GM19043 (cell line): Measurements from ENCODE around the gene FASTK.
"Not testable (repeated sequence)": the region's sequence is repeated elsewhere in the genome, so short reads cannot be mapped to it uniquely, and the experiment has no call there.

ENCODE experiments used
- ATAC-seq: cut with Tn5 transposase; IDR thresholded peaks from one replicate; pipeline ENCODE4 v1.9.1; 2021; ENCODE audit warnings: low read depth; ENCODE audit not compliant: unreplicated experiment

FASTK gene

GRCh38 chr7:151053751-151054150, 26.9 kb downstream of the FASTK start:
- no peak for ATAC-seq

GRCh38 chr7:151053096-151053495, 27.5 kb downstream of the FASTK start:
- no peak for ATAC-seq

GRCh38 chr7:151051108-151051507, 29.5 kb downstream of the FASTK start:
- ATAC-seq, result no peak

- ATAC-seq, result no peak
These were observed 31.6 kb downstream of the FASTK start for GRCh38 chr7:151048911-151049463.

GRCh38 chr7:151047976-151048815, 32.4 kb downstream of the FASTK start, which contains the start of gene ASIC3:
TSS of gene ASIC3 (plus strand) at chr7:151048531. CDS start at chr7:151048886, 355 bp downstream.
- ATAC-seq, result no peak

- no peak for ATAC-seq
These were observed 33.7 kb downstream of the FASTK start for GRCh38 chr7:151046603-151047573.

GRCh38 chr7:151045967-151046366, 34.6 kb downstream of the FASTK start:
- ATAC-seq, result no peak

- no peak for ATAC-seq
These were observed 35.3 kb downstream of the FASTK start for GRCh38 chr7:151045262-151045661.

- no peak for ATAC-seq
These were observed 36.6 kb downstream of the FASTK start for GRCh38 chr7:151043959-151044358.

GRCh38 chr7:151043449-151043848, 37.2 kb downstream of the FASTK start:
- ATAC-seq, result not testable (repeated sequence)

GRCh38 chr7:151040616-151041375, 39.8 kb downstream of the FASTK start:
- no peak for ATAC-seq

- no peak for ATAC-seq
These were observed 40.6 kb downstream of the FASTK start for GRCh38 chr7:151039850-151040548.

GRCh38 chr7:151038951-151039849, 41.4 kb downstream of the FASTK start:
- ATAC-seq, result no peak

- no peak for ATAC-seq
These were observed 44.7 kb downstream of the FASTK start for GRCh38 chr7:151035902-151036301.

- ATAC-seq, result no peak
These were observed 45.4 kb downstream of the FASTK start for GRCh38 chr7:151035026-151035717.

- no peak for ATAC-seq
These were observed 46.1 kb downstream of the FASTK start for GRCh38 chr7:151034312-151035025.

- ATAC-seq, result no peak
These were observed 46.8 kb downstream of the FASTK start for GRCh38 chr7:151033864-151034249.
